Embryonic facial prominence (tissue), 1 donor: ENCODE data around the gene HIC1.

Experiments used
- DNase-seq: peaks from one replicate; pipeline ENCODE4 v3.0.0-alpha.2; 2016; ENCODE audit errors: extremely low spot score

Gene HIC1

GRCh38 chr17:2047590-2047989 lies 7.3 kb upstream of the HIC1 start:
- no peak for DNase-seq

GRCh38 chr17:2048805-2049204 lies 6.1 kb upstream of the HIC1 start:
- DNase-seq, result no peak

- peak; percentile 81 for DNase-seq
These were observed 5.3 kb upstream of the HIC1 start for GRCh38 chr17:2049333-2050299.

GRCh38 chr17:2050300-2051060 lies 4.4 kb upstream of the HIC1 start:
- DNase-seq, result no peak

- DNase-seq, result no peak
These were observed 3.6 kb upstream of the HIC1 start for GRCh38 chr17:2051061-2051932.

- DNase-seq, result no peak
These were observed 2.9 kb upstream of the HIC1 start for GRCh38 chr17:2051933-2052559.

- DNase-seq, result no peak
These were observed 1.3 kb upstream of the HIC1 start for GRCh38 chr17:2053380-2054261.

- DNase-seq, result no peak
These were observed 716 bp upstream of the HIC1 start for GRCh38 chr17:2054262-2054511.

GRCh38 chr17:2055292-2056205 lies 646 bp downstream of the HIC1 start:
- no peak for DNase-seq

GRCh38 chr17:2056206-2057174 lies 1.6 kb downstream of the HIC1 start:
- no peak for DNase-seq

- no peak for DNase-seq
These were observed 2.4 kb downstream of the HIC1 start for GRCh38 chr17:2057175-2057759.

- DNase-seq, result no peak
These were observed 3.1 kb downstream of the HIC1 start for GRCh38 chr17:2057760-2058585.

- DNase-seq, result no peak
These were observed 4.0 kb downstream of the HIC1 start for GRCh38 chr17:2058586-2059546.

GRCh38 chr17:2059547-2060384 lies 4.9 kb downstream of the HIC1 start:
- DNase-seq, result no peak

- no peak for DNase-seq
These were observed 5.4 kb downstream of the HIC1 start for GRCh38 chr17:2060385-2060658.
